A549 (cell line): Measurements from ENCODE around the gene POMT2. TPM values are rescaled to one million over a fixed set of nuclear protein-coding genes. Genes with fewer than 3 reads are reported as not detected.

Source experiments
- ATOH8 ChIP-seq: fragments of 250-450 bp; sonication (Bioruptor Pico); IDR thresholded peaks from 2 replicates; pipeline ENCODE4 v1.5.0; 2020; ENCODE audit warnings: low read depth, mild to moderate bottlenecking, moderate library complexity
- BHLHE40 ChIP-seq: IDR thresholded peaks from 2 replicates; pipeline ENCODE4 v1.6.1; 2012; ENCODE audit warnings: low read depth, low read length, inconsistent platforms
- CEBPB ChIP-seq, 2 experiments: fragments of >200 bp in 1 of 2; sonication (Bioruptor Twin) in 1 of 2; formaldehyde crosslinking in 1 of 2; IDR thresholded peaks; 2 replicates each; pipeline ENCODE4 v1.6.1; 2012 to 2016
- CHD2 ChIP-seq: fragments of 150-350 bp; IDR thresholded peaks from 2 replicates; pipeline ENCODE4 v1.6.1; 2014; ENCODE audit warnings: low read length; ENCODE audit not compliant: partially characterized antibody
- CTCF ChIP-seq: fragments of >200 bp; sonication (Bioruptor Twin); formaldehyde crosslinking; IDR thresholded peaks from 3 replicates; pipeline ENCODE4 v1.5.1; 2016
- ESRRA ChIP-seq: fragments of 150-350 bp; IDR thresholded peaks from 2 replicates; pipeline ENCODE4 v1.6.1; 2014; ENCODE audit warnings: mild to moderate bottlenecking, low read length, borderline replicate concordance
- GATA3 ChIP-seq: IDR thresholded peaks from 2 replicates; pipeline ENCODE4 v1.6.1; 2012; ENCODE audit warnings: borderline replicate concordance
- HDAC2 ChIP-seq: fragments of 200-600 bp; sonication (generic); IDR thresholded peaks from 2 replicates; pipeline ENCODE4 v1.6.1; 2016
- HEYL ChIP-seq: fragments of 250-450 bp; sonication (Bioruptor Pico); IDR thresholded peaks from 2 replicates; pipeline ENCODE4 v1.8.0; 2021; ENCODE audit warnings: mild to moderate bottlenecking, moderate library complexity
- HMGXB4 ChIP-seq: fragments of 250-450 bp; sonication (Bioruptor Pico); IDR thresholded peaks from 2 replicates; pipeline ENCODE4 v1.5.0; 2021; ENCODE audit warnings: mild to moderate bottlenecking, moderate library complexity, borderline replicate concordance
- HOXB13 ChIP-seq: fragments of 250-450 bp; sonication (Bioruptor Pico); IDR thresholded peaks from 2 replicates; pipeline ENCODE4 v1.5.0; 2020; ENCODE audit warnings: low read depth, mild to moderate bottlenecking, moderate library complexity
- JUN ChIP-seq, 2 experiments: fragments of >200 bp; sonication (Bioruptor Twin); formaldehyde crosslinking; IDR thresholded peaks; 2 replicates in 1 of 2; 3 replicates in 1 of 2; pipeline ENCODE4 v1.6.1; 2016 to 2017
- KDM1A ChIP-seq: fragments of 200-600 bp; sonication (generic); IDR thresholded peaks from 2 replicates; pipeline ENCODE4 v1.6.1; 2016; ENCODE audit warnings: low read depth, mild to moderate bottlenecking
- KDM5A ChIP-seq: fragments of 200-600 bp; sonication (generic); IDR thresholded peaks from 2 replicates; pipeline ENCODE4 v1.6.1; 2016; ENCODE audit warnings: antibody characterized with exemption, mild to moderate bottlenecking
- MAFK ChIP-seq: fragments of 450-650 bp; IDR thresholded peaks from 2 replicates; pipeline ENCODE4 v1.6.1; 2014; ENCODE audit not compliant: partially characterized antibody
- MYC ChIP-seq: IDR thresholded peaks from 2 replicates; pipeline ENCODE4 v1.6.1; 2012; ENCODE audit warnings: mild to moderate bottlenecking, inconsistent platforms, low read length, improper control_type of control experiment, borderline replicate concordance
- NR3C1 ChIP-seq: fragments of >200 bp; sonication (Bioruptor Twin); formaldehyde crosslinking; IDR thresholded peaks from 3 replicates; pipeline ENCODE4 v1.6.1; 2017
- POLR2A ChIP-seq: IDR thresholded peaks from 2 replicates; pipeline ENCODE4 v1.6.1; 2012; ENCODE audit warnings: mild to moderate bottlenecking, low read length
- POLR2AphosphoS2 ChIP-seq: conservative IDR thresholded peaks from 2 replicates; pipeline ENCODE4 v1.6.1; 2012; ENCODE audit warnings: low read length, improper control_type of control experiment, inconsistent platforms
- RARB ChIP-seq: fragments of 250-450 bp; sonication (Bioruptor Pico); IDR thresholded peaks from 2 replicates; pipeline ENCODE4 v1.8.0; 2021; ENCODE audit warnings: mild to moderate bottlenecking, moderate library complexity
- REST ChIP-seq: fragments of 200-600 bp; sonication (generic); IDR thresholded peaks from 2 replicates; pipeline ENCODE4 v1.6.1; 2016; ENCODE audit warnings: antibody characterized with exemption, mild to moderate bottlenecking, moderate library complexity
- RFX5 ChIP-seq: fragments of 450-650 bp; IDR thresholded peaks from 2 replicates; pipeline ENCODE4 v1.7.1; 2014; ENCODE audit warnings: antibody characterized with exemption, mild to moderate bottlenecking, moderate library complexity
- TP53 ChIP-seq: fragments of 250-450 bp; sonication (Bioruptor Pico); IDR thresholded peaks from 2 replicates; pipeline ENCODE4 v1.5.0; 2021; ENCODE audit warnings: mild to moderate bottlenecking, moderate library complexity
- ZSCAN20 ChIP-seq: fragments of 250-450 bp; sonication (Bioruptor Pico); IDR thresholded peaks from 2 replicates; pipeline ENCODE4 v1.8.0; 2022; ENCODE audit warnings: mild to moderate bottlenecking, moderate library complexity
- polyA plus RNA-seq, 4 experiments: library from polyadenylated mRNA; depleted of rRNA in 3 of 4; stranded (reverse); fragments of >200 nt; fragmentation: RNase III in 1 of 4; extraction: RNeasy Plus Mini Kit Qiagen cat#74134 plus additional on column Dnase treatment in 1 of 4; gene quantifications; 2 replicates in 3 of 4; 3 replicates in 1 of 4; pipeline ENCODE4 v1.2.3, GENCODE V29; 2011 to 2017
- TF ChIP-seq, protein P1 (sequence below): fragments of >200 bp; sonication (Bioruptor Twin); formaldehyde crosslinking; IDR thresholded peaks from 3 replicates; pipeline ENCODE4 v1.6.1; 2016
- TF ChIP-seq, protein P2 (sequence below): fragments of 450-650 bp; IDR thresholded peaks from 2 replicates; pipeline ENCODE4 v1.6.1; 2014; ENCODE audit warnings: antibody characterized with exemption
- TF ChIP-seq, protein P3 (sequence below): IDR thresholded peaks from 2 replicates; pipeline ENCODE4 v1.6.1; 2012

Gene POMT2
- polyA plus RNA-seq, 2 of the 4 experiments (the other 2 are of a cell fraction): 27.1 to 38.7 TPM

GRCh38 chr14:77303417-77304156 is 17.1 kb downstream of the POMT2 start (continued):
- TF ChIP-seq RARB (CRISPR knock-in tag): no peak
- no peak for TF ChIP-seq ATOH8 (CRISPR knock-in tag)
- no peak for TF ChIP-seq KDM5A
- no peak for TF ChIP-seq HOXB13 (CRISPR knock-in tag)
- TF ChIP-seq BHLHE40: no peak
- no peak for TF ChIP-seq TP53 (CRISPR knock-in tag)
- no peak for TF ChIP-seq HDAC2
- TF ChIP-seq, protein P1, sequence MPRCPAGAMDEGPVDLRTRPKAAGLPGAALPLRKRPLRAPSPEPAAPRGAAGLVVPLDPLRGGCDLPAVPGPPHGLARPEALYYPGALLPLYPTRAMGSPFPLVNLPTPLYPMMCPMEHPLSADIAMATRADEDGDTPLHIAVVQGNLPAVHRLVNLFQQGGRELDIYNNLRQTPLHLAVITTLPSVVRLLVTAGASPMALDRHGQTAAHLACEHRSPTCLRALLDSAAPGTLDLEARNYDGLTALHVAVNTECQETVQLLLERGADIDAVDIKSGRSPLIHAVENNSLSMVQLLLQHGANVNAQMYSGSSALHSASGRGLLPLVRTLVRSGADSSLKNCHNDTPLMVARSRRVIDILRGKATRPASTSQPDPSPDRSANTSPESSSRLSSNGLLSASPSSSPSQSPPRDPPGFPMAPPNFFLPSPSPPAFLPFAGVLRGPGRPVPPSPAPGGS: peak; percentile 60; the same call in 1 of the 3 replicates
- TF ChIP-seq POLR2A: no peak
- TF ChIP-seq, protein P2, sequence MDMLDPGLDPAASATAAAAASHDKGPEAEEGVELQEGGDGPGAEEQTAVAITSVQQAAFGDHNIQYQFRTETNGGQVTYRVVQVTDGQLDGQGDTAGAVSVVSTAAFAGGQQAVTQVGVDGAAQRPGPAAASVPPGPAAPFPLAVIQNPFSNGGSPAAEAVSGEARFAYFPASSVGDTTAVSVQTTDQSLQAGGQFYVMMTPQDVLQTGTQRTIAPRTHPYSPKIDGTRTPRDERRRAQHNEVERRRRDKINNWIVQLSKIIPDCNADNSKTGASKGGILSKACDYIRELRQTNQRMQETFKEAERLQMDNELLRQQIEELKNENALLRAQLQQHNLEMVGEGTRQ: peak; percentile 84
- peak; percentile 85 to 96; a peak in 3 of 5 replicates for TF ChIP-seq JUN (IDR thresholded peaks at IDR 0.05)
- TF ChIP-seq ESRRA: no peak
- TF ChIP-seq NR3C1: no peak
- TF ChIP-seq MAFK: peak; percentile 58
- TF ChIP-seq HEYL (CRISPR knock-in tag): no peak
- TF ChIP-seq MYC: no peak
- TF ChIP-seq, protein P3, sequence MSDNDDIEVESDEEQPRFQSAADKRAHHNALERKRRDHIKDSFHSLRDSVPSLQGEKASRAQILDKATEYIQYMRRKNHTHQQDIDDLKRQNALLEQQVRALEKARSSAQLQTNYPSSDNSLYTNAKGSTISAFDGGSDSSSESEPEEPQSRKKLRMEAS: peak; percentile 87
- TF ChIP-seq KDM1A: no peak
- TF ChIP-seq CHD2: no peak
- no peak for TF ChIP-seq CTCF
- TF ChIP-seq REST: no peak
- no peak for TF ChIP-seq HMGXB4
- no peak for TF ChIP-seq ZSCAN20
- TF ChIP-seq RFX5: peak; percentile 18; the same call in 1 of the 2 replicates
- TF ChIP-seq GATA3: peak; percentile 94
- TF ChIP-seq POLR2AphosphoS2: no peak
- TF ChIP-seq CEBPB (IDR thresholded peaks at IDR 0.05): peak; percentile 79 to 95
